ENCODE results near the gene DPEP3.
"Not testable (repeated sequence)": the region's sequence is repeated elsewhere in the genome, so short reads cannot be mapped to it uniquely, and the experiment has no call there.

The DPEP3 gene

DNA sequence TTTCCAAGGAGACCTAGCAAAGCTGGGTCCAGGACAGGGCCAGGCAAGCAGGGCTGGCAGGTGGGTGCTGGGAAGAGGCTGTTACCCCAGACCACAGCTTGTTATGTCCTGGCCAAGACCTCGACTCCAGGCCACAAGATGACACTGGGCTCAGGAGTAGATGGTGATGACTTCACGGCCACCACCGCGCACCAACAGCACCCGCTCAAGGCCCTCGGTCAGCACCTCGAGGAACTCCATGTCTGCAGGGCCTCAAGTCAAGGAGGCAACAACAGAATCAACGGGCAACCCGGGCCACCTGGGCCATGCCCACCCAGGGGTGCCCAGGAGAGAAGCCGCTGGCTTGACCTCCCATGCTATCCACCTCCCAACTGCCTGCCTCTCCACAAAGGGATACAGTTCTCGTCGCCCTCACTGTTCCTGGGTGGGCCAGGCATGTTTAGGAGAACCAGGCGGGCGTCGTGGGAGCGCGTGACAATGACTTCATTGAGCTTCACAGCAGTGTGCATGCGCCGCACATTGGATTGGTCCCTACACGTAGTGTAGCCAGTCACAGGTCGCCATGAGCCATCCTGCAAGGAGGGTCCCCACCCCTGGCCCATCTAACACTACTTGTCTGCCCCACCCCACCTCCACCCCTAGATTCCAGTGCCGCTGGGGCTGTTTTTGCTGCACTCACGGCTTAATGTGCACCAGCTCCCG lies 35.5 kb downstream of the DPEP3 start:
- TF ChIP-seq JUND (IDR thresholded peaks at IDR 0.05; ENCODE audit: low read depth) = no peak
- in situ Hi-C loops (cut with HindIII; ENCODE audit: low pct_unique_long_range_greater_than_20kb, low sequenced_read_pairs) = no loop called here
- DNase-seq (ENCODE audit: low read depth in 1 of 2, low spot score in 1 of 2) = no peak

DNA sequence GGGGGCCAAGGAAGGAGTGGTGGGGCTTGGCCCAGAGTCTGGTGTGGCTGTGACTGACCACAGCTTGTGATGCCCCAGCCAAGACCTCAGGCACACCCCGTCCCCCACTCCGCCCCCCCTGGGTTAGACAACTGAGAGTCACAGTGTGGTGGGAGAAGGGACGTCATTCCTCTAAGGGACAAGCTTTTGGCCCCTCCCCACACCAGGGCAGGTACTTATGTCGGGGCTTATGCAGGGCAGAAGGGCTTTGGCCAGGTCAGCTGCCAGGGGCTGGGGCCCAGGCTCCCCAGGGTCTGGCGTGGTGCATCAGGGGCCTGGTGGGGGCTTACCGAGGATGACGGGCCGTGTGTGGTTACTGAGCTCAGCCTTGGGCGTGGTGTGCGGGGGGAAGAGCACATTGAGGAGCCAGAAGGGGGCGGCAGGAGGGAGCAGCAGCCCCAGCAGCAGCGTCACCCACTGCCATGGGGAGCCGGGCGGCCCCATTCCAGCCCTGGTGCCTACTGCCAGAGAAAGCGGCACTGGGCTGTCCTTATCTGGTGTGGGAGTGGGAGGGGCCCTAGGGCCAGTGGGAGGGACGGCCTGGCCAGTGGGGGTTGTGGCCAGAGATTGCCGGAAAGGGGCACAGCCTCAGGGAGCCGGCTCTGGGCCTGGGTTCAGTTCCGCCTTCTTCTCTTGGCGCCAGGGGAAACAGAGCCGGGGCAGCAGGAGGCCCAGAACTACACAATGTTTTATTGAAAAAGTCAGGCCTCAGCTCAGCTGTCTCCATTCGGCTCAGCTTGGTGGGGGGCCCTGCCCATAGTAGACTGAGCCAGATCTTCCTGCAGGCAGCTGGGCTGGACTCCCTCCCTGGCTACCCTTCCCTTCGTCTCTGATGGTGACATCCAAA lies 36.4 kb downstream of the DPEP3 start, which contains the start of gene LCAT:
LCAT (minus strand) TSS at position 502 of the 886 bp plus-strand sequence; CDS start at position 483, 19 bp downstream.
- TF ChIP-seq JUND (IDR thresholded peaks at IDR 0.05; ENCODE audit: low read depth) = no peak
- in situ Hi-C loops (cut with HindIII; ENCODE audit: low pct_unique_long_range_greater_than_20kb, low sequenced_read_pairs) = no loop called here
- no peak for DNase-seq (ENCODE audit: low read depth in 1 of 2, low spot score in 1 of 2)

DNA sequence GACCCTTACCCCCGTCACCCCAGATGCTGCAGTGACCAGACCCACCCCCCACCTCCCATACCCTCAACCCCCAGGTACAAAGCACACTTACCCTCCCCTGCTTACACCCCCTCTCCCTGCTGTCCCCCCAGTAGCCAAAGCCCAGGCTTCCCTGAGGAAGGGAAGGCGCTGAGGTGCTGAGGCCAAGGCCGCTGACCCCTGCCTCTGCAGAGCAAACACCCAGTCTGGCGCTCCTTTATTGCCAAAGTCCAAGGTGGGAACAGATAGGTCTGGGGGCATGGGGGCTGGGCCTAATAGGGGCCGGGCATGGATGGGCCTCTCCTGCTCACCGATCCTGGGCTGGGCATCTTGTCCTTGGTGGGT lies 37.1 kb downstream of the DPEP3 start:
- TF ChIP-seq JUND (IDR thresholded peaks at IDR 0.05; ENCODE audit: low read depth) = no peak
- no peak for DNase-seq (ENCODE audit: low read depth in 1 of 2, low spot score in 1 of 2)
- in situ Hi-C loops (cut with HindIII; ENCODE audit: low pct_unique_long_range_greater_than_20kb, low sequenced_read_pairs) = no loop called here

DNA sequence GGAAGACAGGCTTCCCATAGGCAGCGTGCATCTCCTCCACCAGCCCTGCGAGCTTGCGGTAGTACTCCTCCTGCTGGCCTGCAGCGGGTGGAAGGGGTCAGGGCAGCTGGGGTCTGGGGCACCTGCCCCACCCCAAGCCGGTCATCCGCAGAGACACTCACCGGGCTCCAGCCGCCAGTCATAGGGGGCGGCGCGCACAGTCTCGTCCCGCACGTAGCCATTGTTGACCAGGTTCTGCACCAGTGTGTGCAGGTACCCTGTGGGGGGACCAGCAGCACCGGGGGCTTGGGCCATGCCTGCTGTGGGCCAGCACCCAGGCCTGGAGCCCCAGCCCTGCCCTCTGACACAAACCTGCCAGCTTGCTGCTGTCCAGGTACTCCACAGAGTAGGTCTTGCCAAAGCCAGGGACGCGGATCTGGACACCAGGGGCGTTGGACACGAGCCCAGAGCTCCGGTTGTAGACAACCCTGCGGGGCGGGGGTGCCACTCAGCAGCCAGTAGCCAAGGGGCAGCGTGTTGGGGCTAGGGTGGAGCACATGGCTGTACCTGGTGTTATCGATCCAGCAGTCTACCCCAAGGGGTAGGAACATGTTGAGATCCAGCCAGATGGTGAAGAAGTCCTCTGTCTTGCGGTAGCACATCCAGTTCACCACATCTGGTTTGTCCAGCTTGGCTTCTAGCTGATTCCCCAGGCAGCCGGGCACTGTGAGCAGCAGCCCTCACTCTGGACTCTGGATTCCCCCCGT lies 37.6 kb downstream of the DPEP3 start:
- no peak for DNase-seq (ENCODE audit: low read depth in 1 of 2, low spot score in 1 of 2)
- in situ Hi-C loops (cut with HindIII; ENCODE audit: low pct_unique_long_range_greater_than_20kb, low sequenced_read_pairs) = no loop called here
- no peak for TF ChIP-seq JUND (IDR thresholded peaks at IDR 0.05; ENCODE audit: low read depth)

GRCh38 chr16:67942200-67942509 lies 38.1 kb downstream of the DPEP3 start:
- DNase-seq (ENCODE audit: low read depth in 1 of 2, low spot score in 1 of 2) = peak; percentile 58 to 62
- no peak for TF ChIP-seq JUND (IDR thresholded peaks at IDR 0.05; ENCODE audit: low read depth)
- in situ Hi-C loops (cut with HindIII; ENCODE audit: low pct_unique_long_range_greater_than_20kb, low sequenced_read_pairs) = no loop called here

DNA sequence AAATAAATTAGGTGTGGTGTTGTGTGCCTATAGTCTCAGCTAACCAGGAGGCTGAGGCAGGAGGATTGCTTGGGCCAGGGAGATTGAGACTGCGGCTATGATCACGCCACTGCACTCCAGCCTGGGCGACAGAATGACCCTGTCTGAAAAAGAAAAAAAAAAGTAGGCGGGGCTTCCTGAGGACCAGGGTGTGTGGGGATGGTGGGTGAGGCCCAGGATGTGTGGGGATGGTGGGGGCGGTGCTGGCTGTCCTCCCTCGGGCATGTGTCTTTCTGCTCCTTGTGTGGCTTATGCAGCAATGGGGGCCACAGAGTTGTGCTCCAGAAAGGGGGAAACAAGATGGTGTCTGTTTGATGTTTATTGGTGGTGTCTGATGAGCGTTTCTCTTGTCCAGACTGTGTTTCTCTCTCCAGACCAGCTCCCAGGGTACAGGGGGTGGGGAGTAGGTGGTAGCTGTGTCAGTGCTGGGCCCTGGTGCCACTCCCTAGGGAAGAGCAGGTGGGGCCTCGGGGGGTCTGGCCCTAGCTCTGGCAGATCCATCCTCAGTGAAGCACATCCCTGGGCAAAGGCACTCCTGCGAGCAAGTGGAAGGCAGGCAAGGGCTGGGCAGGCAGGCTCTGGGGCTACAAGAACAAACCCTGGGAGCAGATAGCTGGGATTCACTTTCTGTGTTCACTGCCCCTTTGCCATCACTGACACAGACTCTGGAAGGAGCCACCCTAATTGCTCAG lies 38.7 kb downstream of the DPEP3 start:
- in situ Hi-C loops (cut with HindIII; ENCODE audit: low pct_unique_long_range_greater_than_20kb, low sequenced_read_pairs) = no loop called here
- no peak for DNase-seq (ENCODE audit: low read depth in 1 of 2, low spot score in 1 of 2)
- TF ChIP-seq JUND (IDR thresholded peaks at IDR 0.05; ENCODE audit: low read depth) = no peak

DNA sequence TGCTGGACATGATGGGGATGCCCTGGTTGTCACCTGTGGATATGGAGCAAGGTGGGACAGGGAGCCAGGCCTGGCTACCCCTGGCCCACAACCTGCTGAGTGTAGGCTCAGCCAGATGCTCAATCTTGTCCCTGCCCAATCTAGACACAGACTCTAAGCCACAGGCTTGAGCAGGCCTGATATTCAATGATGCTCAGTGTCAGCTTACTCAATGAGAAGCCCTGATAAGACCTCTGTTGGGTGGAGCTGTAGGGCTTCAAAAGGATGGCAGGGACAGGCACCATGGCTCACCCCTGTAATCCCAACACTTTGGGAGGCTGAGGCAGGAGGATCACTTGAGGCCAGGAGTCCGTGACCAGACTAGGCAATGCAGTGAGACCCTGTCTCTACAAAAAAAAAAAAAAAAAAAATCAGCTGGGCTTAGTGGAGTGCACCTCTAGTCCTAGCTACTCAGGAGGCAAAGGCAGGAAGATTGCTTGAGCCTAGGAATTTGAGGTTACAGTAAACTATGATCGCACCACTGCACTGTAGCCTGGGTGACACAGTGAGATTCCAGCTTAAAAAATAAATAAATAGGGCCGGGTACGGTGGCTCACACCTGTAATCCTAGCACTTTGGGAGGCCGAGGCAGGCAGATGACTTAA lies 39.7 kb downstream of the DPEP3 start:
- DNase-seq (ENCODE audit: low read depth in 1 of 2, low spot score in 1 of 2) = no peak
- no peak for TF ChIP-seq JUND (IDR thresholded peaks at IDR 0.05; ENCODE audit: low read depth)
- in situ Hi-C loops (cut with HindIII; ENCODE audit: low pct_unique_long_range_greater_than_20kb, low sequenced_read_pairs) = no loop called here

DNA sequence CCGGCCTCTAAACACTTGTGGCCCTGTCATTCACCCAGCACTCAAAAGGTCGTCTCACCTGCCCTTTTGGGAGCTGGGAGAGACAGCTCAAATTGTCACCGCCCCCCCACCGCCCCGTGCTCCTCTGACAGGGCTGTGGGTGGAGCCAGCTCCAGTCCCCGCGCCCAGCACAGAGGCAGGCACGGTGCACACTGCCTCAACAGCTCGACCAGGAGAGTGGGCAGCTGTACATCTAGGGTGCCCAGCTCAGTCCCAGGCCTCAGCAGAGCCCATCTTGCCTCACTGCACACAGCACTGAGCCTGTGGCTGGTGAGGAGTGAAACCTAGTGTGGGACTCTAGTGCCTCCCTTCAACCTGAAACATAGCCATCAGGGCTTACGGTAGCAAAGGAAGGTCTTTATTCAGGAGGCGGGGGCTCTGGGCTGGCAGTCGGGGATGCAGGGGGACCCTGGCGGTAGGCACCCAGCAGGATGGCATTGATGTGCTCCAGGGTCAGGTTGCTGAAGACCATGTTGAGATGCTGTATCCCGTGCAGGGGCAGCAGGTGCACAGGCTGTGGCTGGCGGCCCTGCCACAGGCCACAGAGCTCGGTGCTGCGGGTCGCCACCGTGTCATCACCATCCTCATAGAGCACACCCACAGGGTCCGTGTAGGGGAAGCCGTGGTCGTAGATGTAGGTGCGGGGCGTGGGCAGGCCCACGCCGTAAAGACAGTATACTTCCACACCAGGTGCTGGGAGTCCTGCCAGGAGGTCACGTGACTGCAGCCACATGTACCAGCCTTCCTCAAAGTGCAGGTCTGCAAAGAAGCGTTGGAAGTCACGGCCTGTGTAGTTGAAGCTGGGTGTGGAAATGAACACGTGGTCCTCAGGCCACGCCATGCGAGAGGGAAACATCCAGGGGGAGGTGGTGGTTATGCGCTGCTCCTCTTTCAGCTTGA lies 40.5 kb downstream of the DPEP3 start:
- TF ChIP-seq JUND (IDR thresholded peaks at IDR 0.05; ENCODE audit: low read depth) = no peak
- in situ Hi-C loops (cut with HindIII; ENCODE audit: low pct_unique_long_range_greater_than_20kb, low sequenced_read_pairs) = no loop called here

DNA sequence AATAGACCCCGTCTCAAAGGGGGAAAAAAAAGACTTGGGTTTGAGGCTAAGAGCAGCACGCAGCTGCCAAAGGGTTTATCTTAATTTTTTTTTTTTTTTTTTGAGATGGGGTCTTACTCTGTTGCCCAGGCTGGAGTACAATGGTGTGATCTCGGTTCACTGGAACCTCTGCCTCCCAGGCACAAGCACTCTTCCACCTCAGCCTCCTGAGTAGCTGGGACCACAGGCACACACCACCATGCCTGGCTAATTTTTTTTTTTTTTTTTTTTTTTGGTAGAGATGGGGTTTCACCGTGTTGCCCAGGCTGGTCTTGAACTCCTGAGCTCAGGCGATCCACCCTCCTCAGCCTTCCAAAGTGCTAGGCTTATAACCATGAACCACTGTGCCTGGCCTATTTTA lies 42.6 kb downstream of the DPEP3 start:
- DNase-seq (ENCODE audit: low read depth in 1 of 2, low spot score in 1 of 2); in situ Hi-C loops (cut with HindIII; ENCODE audit: low pct_unique_long_range_greater_than_20kb, low sequenced_read_pairs): not testable (repeated sequence)

More for the DNA sequence above, 40.5 kb downstream of the DPEP3 start:
- DNase-seq (ENCODE audit: low read depth in 1 of 2, low spot score in 1 of 2) = no peak

GRCh38 chr16:67936880-67937605 lies 43.3 kb downstream of the DPEP3 start:
- in situ Hi-C loops (cut with HindIII; ENCODE audit: low pct_unique_long_range_greater_than_20kb, low sequenced_read_pairs) = no loop called here
- TF ChIP-seq JUND (IDR thresholded peaks at IDR 0.05; ENCODE audit: low read depth) = no peak
- DNase-seq (ENCODE audit: low read depth in 1 of 2, low spot score in 1 of 2) = peak; percentile 53 to 75

Data from T47D (cell line).